Endodermal cell (in vitro differentiated cells): ENCODE data around the gene NHERF1. TPM values are rescaled to one million over a fixed set of nuclear protein-coding genes. Genes with fewer than 3 reads are reported as not detected.

Experiments
- DNase-seq: peaks from one replicate; pipeline ENCODE4 v3.0.0-alpha.2; 2017
- H3K27ac ChIP-seq: 2 replicates; pipeline ENCODE4 v1.5.1; 2013; ENCODE audit warnings: mild to moderate bottlenecking, low read depth, low read length, moderate library complexity
- H3K27me3 ChIP-seq: 2 replicates; pipeline ENCODE4 v1.6.1; 2013; ENCODE audit warnings: mild to moderate bottlenecking, low read length, moderate library complexity; ENCODE audit not compliant: insufficient read depth, control insufficient read depth, poor library complexity, severe bottlenecking
- H3K36me3 ChIP-seq: 2 replicates; pipeline ENCODE4 v1.7.0; 2013; ENCODE audit warnings: mild to moderate bottlenecking, low read length, moderate library complexity; ENCODE audit not compliant: control insufficient read depth, insufficient read depth
- H3K4me1 ChIP-seq: one replicate; pipeline ENCODE4 v1.7.0; 2013; ENCODE audit warnings: low read length; ENCODE audit not compliant: control insufficient read depth, insufficient read depth
- H3K4me3 ChIP-seq: 2 replicates; pipeline ENCODE4 v1.5.1; 2013; ENCODE audit warnings: mild to moderate bottlenecking, low read length, moderate library complexity
- H3K9ac ChIP-seq: 2 replicates; pipeline ENCODE4 v1.6.1; 2013; ENCODE audit warnings: mild to moderate bottlenecking, low read length, moderate library complexity; ENCODE audit not compliant: poor library complexity, severe bottlenecking; ENCODE audit errors: extremely low read depth
- H3K9me3 ChIP-seq: 2 replicates; pipeline ENCODE4 v1.6.1; 2013; ENCODE audit warnings: mild to moderate bottlenecking, low read length, moderate library complexity; ENCODE audit not compliant: control insufficient read depth
- H3K27ac Mint-ChIP-seq: 2 replicates; pipeline ENCODE4 v1.8.0; 2020; ENCODE audit warnings: mixed read lengths
- H3K27me3 Mint-ChIP-seq: 2 replicates; pipeline ENCODE4 v1.8.0; 2021; ENCODE audit warnings: mild to moderate bottlenecking, mixed read lengths; ENCODE audit not compliant: insufficient read depth
- H3K36me3 Mint-ChIP-seq: 2 replicates; pipeline ENCODE4 v1.8.0; 2020; ENCODE audit warnings: low read depth, mixed read lengths
- H3K4me1 Mint-ChIP-seq: 2 replicates; pipeline ENCODE4 v1.8.0; 2020; ENCODE audit warnings: mixed read lengths
- H3K4me3 Mint-ChIP-seq: 2 replicates; pipeline ENCODE4 v1.8.0; 2020; ENCODE audit warnings: mild to moderate bottlenecking, moderate library complexity, mixed read lengths
- H3K9me3 Mint-ChIP-seq: 2 replicates; pipeline ENCODE4 v1.8.0; 2020; ENCODE audit warnings: mild to moderate bottlenecking, mixed read lengths
- WGBS, 2 experiments: methylation state at CpG; one replicate each; pipeline versions ENCODE4 v1.1.5 to v1.1.7; 2013; ENCODE audit warnings: missing lambda C conversion rate in 2 of 2, mixed read lengths in 1 of 2; ENCODE audit not compliant: insufficient coverage in 1 of 2, insufficient read length in 1 of 2; 5-methylcytosine and 5-hydroxymethylcytosine counted together
- long read RNA-seq, 4 experiments: library from polyadenylated mRNA in 2 of 4; library from RNA in 1 of 4; library from capped mRNA in 1 of 4; stranded (forward) in 3 of 4; unstranded in 1 of 4; transcript quantifications; one replicate each; pipeline ENCODE4 v2.0.0, GENCODE V29; 2020 to 2021; ENCODE audit warnings: inconsistent platforms in 1 of 4
- polyA plus RNA-seq, 2 experiments: library from polyadenylated mRNA; stranded (reverse); fragments of 50-300 nt; gene quantifications; one replicate each; pipeline ENCODE4 v1.2.3, GENCODE V29; 2013
- total RNA-seq, 2 donors: library from RNA; stranded (reverse); fragmentation: NEBNext Ultra II Directional in 1 of 2; extraction: Animal tissue kit (Norgen Biotek cat#: 25700) in 1 of 2; gene quantifications; 2 replicates in 1 of 2; 3 replicates in 1 of 2; pipeline ENCODE4 v1.2.1, GENCODE V29; 2021
- TF ChIP-seq, protein P1 (sequence below): fragments of 200-600 bp; sonication (generic); conservative IDR thresholded peaks from 2 replicates; pipeline ENCODE4 v1.5.0; 2021; ENCODE audit warnings: antibody characterized with exemption, mild to moderate bottlenecking

The NHERF1 gene
- 100 to 1,000 TPM; 116 to 138 TPM for total RNA-seq
- 82.4 TPM for polyA plus RNA-seq (2013, experiment 1 of 2)
- 82.8 TPM for polyA plus RNA-seq (2013, experiment 2 of 2)
- long read RNA-seq, experiment 1, transcript SLC9A3R1-202 (5 exons, 1,285 nt) = minor isoform, 10 of 89 reads
- long read RNA-seq, experiment 1, transcript SLC9A3R1-201 (6 exons, 1,969 nt) = major isoform, 50 of 89 reads
- long read RNA-seq, experiment 1, transcript SLC9A3R1-203 (4 exons, 714 nt) = minor isoform, 9 of 89 reads
- long read RNA-seq, experiment 1, partial matches to known transcripts = 17 of 89 reads
- long read RNA-seq, experiment 1, other reads (novel, unspliced or antisense) = 3 of 89 reads
- long read RNA-seq, experiment 2, transcript SLC9A3R1-201 (6 exons, 1,969 nt) = major isoform, 262 of 279 reads
- long read RNA-seq, experiment 2, partial matches to known transcripts = 2 of 279 reads
- long read RNA-seq, experiment 2, other reads (novel, unspliced or antisense) = 9 of 279 reads
- long read RNA-seq, experiment 3, transcript SLC9A3R1-201 (6 exons, 1,969 nt) = major isoform, 381 of 394 reads
- long read RNA-seq, experiment 3, partial matches to known transcripts = 0 of 394 reads
- long read RNA-seq, experiment 3, other reads (novel, unspliced or antisense) = 10 of 394 reads
- long read RNA-seq, experiment 4, transcript SLC9A3R1-201 (6 exons, 1,969 nt) = major isoform, 26 of 35 reads
- long read RNA-seq, experiment 4, partial matches to known transcripts = 4 of 35 reads
- long read RNA-seq, experiment 4, other reads (novel, unspliced or antisense) = 1 of 35 reads

DNA sequence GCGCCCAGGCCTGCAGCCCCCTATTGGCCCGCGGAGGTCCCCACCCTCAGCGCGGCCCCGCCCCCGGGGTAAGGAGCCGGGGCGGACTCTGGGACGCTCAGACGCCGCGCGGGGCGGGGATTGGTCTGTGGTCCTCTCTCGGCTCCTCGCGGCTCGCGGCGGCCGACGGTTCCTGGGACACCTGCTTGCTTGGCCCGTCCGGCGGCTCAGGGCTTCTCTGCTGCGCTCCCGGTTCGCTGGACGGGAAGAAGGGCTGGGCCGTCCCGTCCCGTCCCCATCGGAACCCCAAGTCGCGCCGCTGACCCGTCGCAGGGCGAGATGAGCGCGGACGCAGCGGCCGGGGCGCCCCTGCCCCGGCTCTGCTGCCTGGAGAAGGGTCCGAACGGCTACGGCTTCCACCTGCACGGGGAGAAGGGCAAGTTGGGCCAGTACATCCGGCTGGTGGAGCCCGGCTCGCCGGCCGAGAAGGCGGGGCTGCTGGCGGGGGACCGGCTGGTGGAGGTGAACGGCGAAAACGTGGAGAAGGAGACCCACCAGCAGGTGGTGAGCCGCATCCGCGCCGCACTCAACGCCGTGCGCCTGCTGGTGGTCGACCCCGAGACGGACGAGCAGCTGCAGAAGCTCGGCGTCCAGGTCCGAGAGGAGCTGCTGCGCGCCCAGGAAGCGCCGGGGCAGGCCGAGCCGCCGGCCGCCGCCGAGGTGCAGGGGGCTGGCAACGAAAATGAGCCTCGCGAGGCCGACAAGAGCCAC lies at the start of gene NHERF1:
NHERF1 (plus strand) TSS at position 100 of the 750 bp plus-strand sequence; CDS start at position 319, 219 bp downstream.
- Histone ChIP-seq H3K9ac (peak within 1 kb of the TSS; percentile 85), H3K9me3 (peaks cover 4% of the 10 kb centered on the region), H3K27me3 (no peaks in the 10 kb centered on the region), H3K4me3 (peak within 1 kb of the TSS; percentile 89), H3K27ac (peak within 1 kb of the TSS; percentile 6), H3K4me1 (peaks cover 37% of the 10 kb centered on the region), H3K36me3 (peaks cover 22% of the 10 kb centered on the region)
- 0% methylated on average over 32 to 90 of the region's 90 CpGs for WGBS, 2 experiments
- TF ChIP-seq, protein P1, sequence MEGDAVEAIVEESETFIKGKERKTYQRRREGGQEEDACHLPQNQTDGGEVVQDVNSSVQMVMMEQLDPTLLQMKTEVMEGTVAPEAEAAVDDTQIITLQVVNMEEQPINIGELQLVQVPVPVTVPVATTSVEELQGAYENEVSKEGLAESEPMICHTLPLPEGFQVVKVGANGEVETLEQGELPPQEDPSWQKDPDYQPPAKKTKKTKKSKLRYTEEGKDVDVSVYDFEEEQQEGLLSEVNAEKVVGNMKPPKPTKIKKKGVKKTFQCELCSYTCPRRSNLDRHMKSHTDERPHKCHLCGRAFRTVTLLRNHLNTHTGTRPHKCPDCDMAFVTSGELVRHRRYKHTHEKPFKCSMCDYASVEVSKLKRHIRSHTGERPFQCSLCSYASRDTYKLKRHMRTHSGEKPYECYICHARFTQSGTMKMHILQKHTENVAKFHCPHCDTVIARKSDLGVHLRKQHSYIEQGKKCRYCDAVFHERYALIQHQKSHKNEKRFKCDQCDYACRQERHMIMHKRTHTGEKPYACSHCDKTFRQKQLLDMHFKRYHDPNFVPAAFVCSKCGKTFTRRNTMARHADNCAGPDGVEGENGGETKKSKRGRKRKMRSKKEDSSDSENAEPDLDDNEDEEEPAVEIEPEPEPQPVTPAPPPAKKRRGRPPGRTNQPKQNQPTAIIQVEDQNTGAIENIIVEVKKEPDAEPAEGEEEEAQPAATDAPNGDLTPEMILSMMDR = peak; percentile 60
- Mint-ChIP-seq H3K9me3 (no peaks in the 10 kb centered on the region), H3K4me1 (peaks cover 50% of the 10 kb centered on the region), H3K27me3 (no peaks in the 10 kb centered on the region), H3K27ac (peak within 1 kb of the TSS; percentile 92), H3K4me3 (peak within 1 kb of the TSS; percentile 95), H3K36me3 (peaks cover 18% of the 10 kb centered on the region)
- DNase-seq = peak; percentile 99

DNA sequence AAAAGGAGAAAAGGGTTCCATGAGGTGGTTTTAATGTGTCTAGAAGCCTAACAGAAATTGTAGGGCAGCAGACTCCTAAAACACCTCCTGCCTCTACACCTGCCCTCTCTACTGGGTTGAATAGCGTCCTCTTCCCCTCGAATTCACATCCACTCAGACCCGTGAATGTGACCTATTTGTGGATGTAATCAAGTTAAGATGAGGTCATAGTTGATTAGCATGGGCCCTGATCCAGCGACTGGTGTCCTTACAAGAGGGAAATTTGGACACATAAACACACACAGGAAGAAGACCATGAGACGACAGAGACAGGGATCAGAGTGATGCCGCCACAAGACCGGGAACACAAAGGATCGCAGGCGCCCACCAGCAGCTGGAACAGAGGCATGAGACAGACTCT lies 49.2 kb upstream of the NHERF1 start:
- H3K4me1 Mint-ChIP-seq = no peaks in the 10 kb centered on the region
- no peak overlapping the region for H3K27ac Mint-ChIP-seq
- Histone ChIP-seq H3K36me3 (no peaks in the 10 kb centered on the region), H3K27ac (no peak overlapping the region), H3K27me3 (peaks cover 3% of the 10 kb centered on the region), H3K9ac (no peak overlapping the region), H3K4me1 (no peaks in the 10 kb centered on the region), H3K4me3 (no peak overlapping the region), H3K9me3 (peaks cover under 1% of the 10 kb centered on the region)
- WGBS, 2 experiments = 84 to 87% methylated on average over 7 to 9 of the region's 9 CpGs
- no peak overlapping the region for H3K4me3 Mint-ChIP-seq
- H3K9me3 Mint-ChIP-seq = no peaks in the 10 kb centered on the region
- H3K27me3 Mint-ChIP-seq = peaks cover 12% of the 10 kb centered on the region
- no peaks in the 10 kb centered on the region for H3K36me3 Mint-ChIP-seq
- no peak for DNase-seq
- TF ChIP-seq, protein P1 = no peak
